ENCODE data around the gene AP1S2. TPM values are rescaled to one million over a fixed set of nuclear protein-coding genes. Genes with fewer than 3 reads are reported as not detected.

Gene AP1S2
- total RNA-seq, 1 experiment from 2014 or later: 19.9 TPM

GRCh38 chrX:15894724-15895123, 40.1 kb upstream of the AP1S2 start (continued):
- TF ChIP-seq ELF1 (IDR thresholded peaks at IDR 0.05; ENCODE audit: borderline replicate concordance, low read depth): no peak
- TF ChIP-seq POLR2AphosphoS5 (IDR thresholded peaks at IDR 0.05; ENCODE audit: low read depth, low read length): no peak
- TF ChIP-seq, protein P1, sequence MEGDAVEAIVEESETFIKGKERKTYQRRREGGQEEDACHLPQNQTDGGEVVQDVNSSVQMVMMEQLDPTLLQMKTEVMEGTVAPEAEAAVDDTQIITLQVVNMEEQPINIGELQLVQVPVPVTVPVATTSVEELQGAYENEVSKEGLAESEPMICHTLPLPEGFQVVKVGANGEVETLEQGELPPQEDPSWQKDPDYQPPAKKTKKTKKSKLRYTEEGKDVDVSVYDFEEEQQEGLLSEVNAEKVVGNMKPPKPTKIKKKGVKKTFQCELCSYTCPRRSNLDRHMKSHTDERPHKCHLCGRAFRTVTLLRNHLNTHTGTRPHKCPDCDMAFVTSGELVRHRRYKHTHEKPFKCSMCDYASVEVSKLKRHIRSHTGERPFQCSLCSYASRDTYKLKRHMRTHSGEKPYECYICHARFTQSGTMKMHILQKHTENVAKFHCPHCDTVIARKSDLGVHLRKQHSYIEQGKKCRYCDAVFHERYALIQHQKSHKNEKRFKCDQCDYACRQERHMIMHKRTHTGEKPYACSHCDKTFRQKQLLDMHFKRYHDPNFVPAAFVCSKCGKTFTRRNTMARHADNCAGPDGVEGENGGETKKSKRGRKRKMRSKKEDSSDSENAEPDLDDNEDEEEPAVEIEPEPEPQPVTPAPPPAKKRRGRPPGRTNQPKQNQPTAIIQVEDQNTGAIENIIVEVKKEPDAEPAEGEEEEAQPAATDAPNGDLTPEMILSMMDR (IDR thresholded peaks at IDR 0.05 in 2 of 3, conservative IDR thresholded peaks at IDR 0.05 in 1 of 3; ENCODE audit: borderline replicate concordance in 1 of 3, insufficient read depth in 1 of 3, low read depth in 2 of 3, low read length in 2 of 3): no peak
- TF ChIP-seq, protein P2, sequence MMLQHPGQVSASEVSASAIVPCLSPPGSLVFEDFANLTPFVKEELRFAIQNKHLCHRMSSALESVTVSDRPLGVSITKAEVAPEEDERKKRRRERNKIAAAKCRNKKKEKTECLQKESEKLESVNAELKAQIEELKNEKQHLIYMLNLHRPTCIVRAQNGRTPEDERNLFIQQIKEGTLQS (IDR thresholded peaks at IDR 0.05): no peak
- TF ChIP-seq POLR2A (IDR thresholded peaks at IDR 0.05; ENCODE audit: borderline replicate concordance, extremely low read depth, insufficient read depth, insufficient read length): no peak
- TF ChIP-seq TCF7L2 (IDR thresholded peaks at IDR 0.05; ENCODE audit: borderline replicate concordance, extremely low read depth, insufficient read depth, insufficient read length): no peak
- TF ChIP-seq, protein P3, sequence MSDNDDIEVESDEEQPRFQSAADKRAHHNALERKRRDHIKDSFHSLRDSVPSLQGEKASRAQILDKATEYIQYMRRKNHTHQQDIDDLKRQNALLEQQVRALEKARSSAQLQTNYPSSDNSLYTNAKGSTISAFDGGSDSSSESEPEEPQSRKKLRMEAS (IDR thresholded peaks at IDR 0.05): no peak
- no peak for TF ChIP-seq SP1 (IDR thresholded peaks at IDR 0.05; ENCODE audit: low read depth)

- Histone ChIP-seq H3K79me2 (ENCODE audit: insufficient read depth, low read length) (no peaks in the 10 kb centered on the region), H3K9me3 (ENCODE audit: control insufficient read depth in 1 of 2, insufficient read depth in 1 of 2, low read depth in 1 of 2, low read length in 2 of 2) (no peaks in the 10 kb centered on the region), H3K9me2 (ENCODE audit: insufficient read depth) (no peaks in the 10 kb centered on the region), H4K20me1 (ENCODE audit: insufficient read depth) (no peaks in the 10 kb centered on the region), H3K4me3 (replicated peaks in 1 of 2; ENCODE audit: low read depth in 1 of 2, low read length in 2 of 2) (no peak overlapping the region), H2AFZ (ENCODE audit: low read depth, low read length, poor library complexity, severe bottlenecking) (no peak overlapping the region), H3K27ac (ENCODE audit: low read depth, low read length) (no peak overlapping the region), H3K27me3 (ENCODE audit: insufficient read depth, low read length) (no peaks in the 10 kb centered on the region), H3K4me2 (ENCODE audit: low read length) (no peak overlapping the region), H3K36me3 (ENCODE audit: control insufficient read depth in 1 of 2, insufficient read depth in 2 of 2, low read length in 2 of 2) (no peaks in the 10 kb centered on the region), H3K4me1 (ENCODE audit: control insufficient read depth in 1 of 2, insufficient read depth in 2 of 2, low read length in 2 of 2) (no peaks in the 10 kb centered on the region), H3K9ac (ENCODE audit: low read length) (no peak overlapping the region)
- DNase-seq (ENCODE audit: low read depth, low spot score) (no peak), ATAC-seq (no peak)
- TF ChIP-seq ELF1 (IDR thresholded peaks at IDR 0.05; ENCODE audit: borderline replicate concordance, low read depth) (no peak), CEBPB (IDR thresholded peaks at IDR 0.05; ENCODE audit: low read depth) (no peak), SIN3A (IDR thresholded peaks at IDR 0.05; ENCODE audit: low read depth) (no peak), YY1 (IDR thresholded peaks at IDR 0.05; ENCODE audit: extremely low read depth, insufficient replicate concordance, low read depth, low read length) (no peak)
- TF ChIP-seq, protein P4, sequence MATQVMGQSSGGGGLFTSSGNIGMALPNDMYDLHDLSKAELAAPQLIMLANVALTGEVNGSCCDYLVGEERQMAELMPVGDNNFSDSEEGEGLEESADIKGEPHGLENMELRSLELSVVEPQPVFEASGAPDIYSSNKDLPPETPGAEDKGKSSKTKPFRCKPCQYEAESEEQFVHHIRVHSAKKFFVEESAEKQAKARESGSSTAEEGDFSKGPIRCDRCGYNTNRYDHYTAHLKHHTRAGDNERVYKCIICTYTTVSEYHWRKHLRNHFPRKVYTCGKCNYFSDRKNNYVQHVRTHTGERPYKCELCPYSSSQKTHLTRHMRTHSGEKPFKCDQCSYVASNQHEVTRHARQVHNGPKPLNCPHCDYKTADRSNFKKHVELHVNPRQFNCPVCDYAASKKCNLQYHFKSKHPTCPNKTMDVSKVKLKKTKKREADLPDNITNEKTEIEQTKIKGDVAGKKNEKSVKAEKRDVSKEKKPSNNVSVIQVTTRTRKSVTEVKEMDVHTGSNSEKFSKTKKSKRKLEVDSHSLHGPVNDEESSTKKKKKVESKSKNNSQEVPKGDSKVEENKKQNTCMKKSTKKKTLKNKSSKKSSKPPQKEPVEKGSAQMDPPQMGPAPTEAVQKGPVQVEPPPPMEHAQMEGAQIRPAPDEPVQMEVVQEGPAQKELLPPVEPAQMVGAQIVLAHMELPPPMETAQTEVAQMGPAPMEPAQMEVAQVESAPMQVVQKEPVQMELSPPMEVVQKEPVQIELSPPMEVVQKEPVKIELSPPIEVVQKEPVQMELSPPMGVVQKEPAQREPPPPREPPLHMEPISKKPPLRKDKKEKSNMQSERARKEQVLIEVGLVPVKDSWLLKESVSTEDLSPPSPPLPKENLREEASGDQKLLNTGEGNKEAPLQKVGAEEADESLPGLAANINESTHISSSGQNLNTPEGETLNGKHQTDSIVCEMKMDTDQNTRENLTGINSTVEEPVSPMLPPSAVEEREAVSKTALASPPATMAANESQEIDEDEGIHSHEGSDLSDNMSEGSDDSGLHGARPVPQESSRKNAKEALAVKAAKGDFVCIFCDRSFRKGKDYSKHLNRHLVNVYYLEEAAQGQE (IDR thresholded peaks at IDR 0.05; ENCODE audit: low read depth): no peak
- TF ChIP-seq, protein P2 (IDR thresholded peaks at IDR 0.05): no peak
- BruUV-seq (replicated peaks): no TSS peak
- ChIA-PET CTCF (no interaction called here), POLR2A (no interaction called here), RAD21 (ENCODE audit: low non-redundant PET in 1 of 2, low total read pairs in 2 of 2, uncharacterized antibody in 2 of 2, unreplicated experiment in 2 of 2) (no interaction called here)
- intact Hi-C loops (cut with micrococcal nuclease): no loop called here
Measured at GRCh38 chrX:15890463-15890862, 35.9 kb upstream of the AP1S2 start.

Data from HCT116 (cell line).